Subcutaneous adipose tissue (tissue), 4 donors: Measurements from ENCODE around the gene CD101. TPM values are rescaled to one million over a fixed set of nuclear protein-coding genes. Genes with fewer than 3 reads are reported as not detected.

Source experiments
- total RNA-seq, 4 donors: library from RNA; depleted of rRNA; stranded (reverse); fragments of >200 nt; gene quantifications; one replicate each; pipeline ENCODE4 v1.1.0, GENCODE V29; 2016
- TF ChIP-seq, protein P1 (sequence below): fragments of 450-650 bp; IDR thresholded peaks from one replicate; pipeline ENCODE4 v1.5.1; 2016; ENCODE audit warnings: low read depth, mild to moderate bottlenecking, control low read depth, antibody characterized with exemption, moderate library complexity

Gene CD101
- total RNA-seq, 4 donors from 2014 or later: 0.49 to 0.51 TPM; not detected in 2

DNA sequence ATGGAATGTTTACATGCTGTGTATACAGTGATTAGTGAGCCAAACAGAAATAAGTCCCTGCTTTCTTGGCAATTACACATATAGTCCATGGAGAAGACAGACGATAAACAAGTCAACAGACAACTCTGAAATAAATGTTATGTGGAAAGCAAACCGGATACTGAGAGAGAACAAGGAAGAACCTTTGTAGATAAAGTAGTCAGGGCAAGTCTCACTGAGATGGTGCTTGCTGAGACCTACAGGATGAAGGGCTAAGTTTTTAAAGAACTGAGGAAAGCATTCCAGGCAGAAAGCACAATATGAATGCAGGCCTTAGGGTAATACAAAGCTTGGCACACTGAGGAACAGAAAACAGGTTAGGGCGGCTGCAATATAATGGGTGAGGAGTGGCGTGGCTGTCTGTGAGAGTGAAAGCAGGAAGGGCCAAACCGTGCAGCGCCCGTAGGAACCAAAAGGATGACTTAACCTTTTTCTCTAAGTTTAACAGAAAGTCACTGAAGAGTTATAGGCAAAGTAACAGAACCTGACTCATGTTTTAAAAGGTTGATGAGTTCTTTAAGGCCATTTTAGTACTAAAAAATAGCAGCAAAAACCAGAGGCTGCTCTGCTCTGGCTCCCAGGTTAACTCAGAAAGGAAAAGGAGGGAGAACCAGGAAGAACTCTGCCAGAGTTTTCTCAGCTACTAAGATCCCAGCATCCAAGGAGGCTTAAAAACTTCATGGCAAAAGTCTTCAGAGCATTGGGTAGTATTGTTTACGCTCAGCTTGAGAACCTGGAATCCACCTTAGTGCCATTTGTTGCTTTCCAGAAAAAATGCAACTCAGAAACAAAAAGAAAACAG is 49.9 kb downstream of the CD101 start:
- TF ChIP-seq, protein P1, sequence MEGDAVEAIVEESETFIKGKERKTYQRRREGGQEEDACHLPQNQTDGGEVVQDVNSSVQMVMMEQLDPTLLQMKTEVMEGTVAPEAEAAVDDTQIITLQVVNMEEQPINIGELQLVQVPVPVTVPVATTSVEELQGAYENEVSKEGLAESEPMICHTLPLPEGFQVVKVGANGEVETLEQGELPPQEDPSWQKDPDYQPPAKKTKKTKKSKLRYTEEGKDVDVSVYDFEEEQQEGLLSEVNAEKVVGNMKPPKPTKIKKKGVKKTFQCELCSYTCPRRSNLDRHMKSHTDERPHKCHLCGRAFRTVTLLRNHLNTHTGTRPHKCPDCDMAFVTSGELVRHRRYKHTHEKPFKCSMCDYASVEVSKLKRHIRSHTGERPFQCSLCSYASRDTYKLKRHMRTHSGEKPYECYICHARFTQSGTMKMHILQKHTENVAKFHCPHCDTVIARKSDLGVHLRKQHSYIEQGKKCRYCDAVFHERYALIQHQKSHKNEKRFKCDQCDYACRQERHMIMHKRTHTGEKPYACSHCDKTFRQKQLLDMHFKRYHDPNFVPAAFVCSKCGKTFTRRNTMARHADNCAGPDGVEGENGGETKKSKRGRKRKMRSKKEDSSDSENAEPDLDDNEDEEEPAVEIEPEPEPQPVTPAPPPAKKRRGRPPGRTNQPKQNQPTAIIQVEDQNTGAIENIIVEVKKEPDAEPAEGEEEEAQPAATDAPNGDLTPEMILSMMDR: no peak

DNA sequence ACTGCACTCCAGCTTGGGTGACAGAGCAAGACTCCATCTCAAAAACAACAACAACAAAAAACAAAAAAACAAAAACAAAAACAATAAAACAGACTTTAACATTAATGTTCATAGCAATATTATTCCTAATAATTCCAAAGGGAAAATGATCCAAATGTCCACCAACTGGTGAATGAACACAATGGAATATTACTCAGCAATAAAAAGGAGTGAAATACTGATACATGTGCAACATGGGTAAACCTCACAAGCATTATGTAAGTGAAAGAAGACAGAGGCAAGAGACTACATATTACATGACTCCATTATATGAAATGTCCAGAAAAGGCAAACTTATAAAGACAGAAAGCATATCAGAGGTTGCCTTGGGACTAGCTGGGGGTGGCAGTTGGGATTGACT is 52.5 kb downstream of the CD101 start:
- TF ChIP-seq, protein P1: no peak

DNA sequence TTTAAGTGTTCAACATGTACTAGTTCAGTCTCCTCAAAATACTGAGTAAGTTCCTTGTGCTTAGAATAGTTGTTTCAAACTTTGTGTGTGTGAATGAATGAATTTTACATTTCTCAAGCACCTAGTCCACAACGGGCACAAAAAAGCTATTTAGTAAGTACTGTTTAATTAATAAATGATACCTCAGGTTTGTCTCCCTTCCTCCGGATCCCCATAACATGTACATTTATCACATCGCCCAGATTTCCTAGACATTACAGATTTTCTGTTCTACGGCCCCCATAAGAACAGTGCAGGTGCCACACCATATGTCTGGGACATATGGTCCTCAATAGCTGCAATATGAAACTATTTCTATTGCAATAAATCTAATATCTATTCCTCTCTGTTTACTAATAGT is 57.2 kb downstream of the CD101 start:
- TF ChIP-seq, protein P1: no peak

DNA sequence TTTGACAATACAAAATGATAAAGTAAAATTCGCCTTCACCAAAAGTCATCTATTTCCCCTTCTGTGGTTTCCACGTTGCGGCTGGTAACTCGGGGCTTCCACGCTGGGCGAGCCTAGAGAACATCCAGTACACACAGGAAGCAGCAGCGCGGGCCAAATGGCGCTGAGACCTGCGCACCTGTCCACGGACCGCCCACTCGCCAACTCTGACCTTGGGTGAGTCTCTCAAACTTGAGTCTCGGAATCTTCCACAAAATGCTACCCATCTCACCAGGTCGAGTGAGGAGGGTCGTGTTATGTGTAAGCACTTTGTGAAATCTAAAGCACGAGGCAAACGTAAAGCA is 57.7 kb downstream of the CD101 start:
- TF ChIP-seq, protein P1: no peak

DNA sequence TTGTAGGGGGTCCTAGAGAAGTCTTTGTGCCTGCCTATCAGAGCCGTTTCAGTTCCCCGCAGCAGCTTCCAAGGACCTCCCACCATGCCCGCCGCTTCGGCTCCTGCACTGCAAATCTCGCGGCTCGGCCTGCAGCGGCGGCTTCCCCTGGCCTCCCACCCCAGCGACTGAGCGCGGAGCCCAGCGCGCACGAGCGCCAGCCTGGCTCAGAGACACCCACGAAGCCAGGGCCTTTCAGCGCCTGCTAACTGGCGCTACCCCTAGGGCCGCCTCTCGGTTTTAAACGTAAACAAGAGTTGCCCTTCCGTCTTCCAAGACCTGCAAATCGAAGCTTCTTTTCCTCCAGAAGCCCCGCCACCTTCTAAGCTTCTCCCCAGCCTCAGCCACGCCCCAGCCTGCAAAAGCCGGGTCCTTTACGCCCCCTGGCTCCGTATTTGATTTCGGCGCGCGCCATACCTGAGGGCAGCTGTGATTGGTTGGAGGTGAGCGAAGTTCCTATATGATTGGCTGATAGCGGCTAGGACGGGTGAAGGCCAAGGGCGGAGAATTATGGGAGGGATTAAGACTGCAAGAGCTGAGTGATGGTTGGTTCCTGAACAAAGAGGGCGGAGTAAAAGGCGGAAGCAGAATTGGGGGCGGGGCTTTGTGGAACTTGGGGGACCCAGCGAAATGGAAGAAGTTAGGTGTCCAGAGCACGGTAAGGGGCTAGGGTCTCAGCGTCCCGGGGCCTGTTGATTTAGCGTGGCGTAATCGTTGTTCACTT is 58.3 kb downstream of the CD101 start, which contains the start of gene TTF2:
TTF2 (plus strand) TSS at position 649 of the 763 bp plus-strand sequence; CDS start at position 670, 21 bp downstream.
- TF ChIP-seq, protein P1: no peak

DNA sequence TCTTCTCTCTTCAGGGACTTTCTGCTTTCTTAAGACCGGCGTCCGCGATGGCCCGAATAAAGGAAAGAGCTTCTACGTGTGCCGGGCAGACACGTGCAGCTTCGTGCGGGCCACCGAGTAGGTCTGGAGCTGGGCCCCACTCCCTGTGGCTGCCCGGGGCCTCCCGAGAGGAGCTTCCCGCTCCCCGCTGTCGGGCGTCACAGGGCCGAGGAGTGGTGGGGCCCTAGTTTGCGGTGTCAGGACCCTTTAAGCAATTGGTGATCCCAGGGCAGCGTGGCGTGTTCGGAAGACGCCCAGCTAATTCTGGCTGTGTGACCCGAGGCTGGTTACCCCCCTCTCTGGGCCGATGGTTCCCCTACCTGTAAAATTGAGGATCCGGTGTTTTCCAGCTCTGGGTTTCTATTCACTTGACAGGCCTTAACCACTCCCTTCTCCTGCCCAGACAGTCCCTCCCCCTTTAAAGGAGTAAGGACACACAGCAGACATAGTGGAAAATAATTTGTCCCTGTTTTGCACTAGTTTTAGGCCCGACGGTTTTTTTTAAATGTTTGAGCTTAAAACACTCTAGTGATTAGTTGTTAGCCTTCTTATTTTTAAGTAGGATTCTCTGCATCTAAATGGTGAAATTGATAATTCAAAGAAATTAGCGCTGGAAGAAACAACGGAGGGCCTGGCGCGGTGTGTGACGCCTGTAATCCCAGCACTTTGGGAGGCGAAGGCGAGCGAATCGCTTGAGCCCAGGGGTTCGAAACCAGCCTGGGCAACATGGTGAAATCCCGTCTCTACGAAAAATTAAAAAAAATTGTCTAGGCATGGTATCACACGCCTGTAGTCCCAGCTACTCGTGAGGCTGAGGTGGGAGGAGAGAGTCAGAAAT is 59.1 kb downstream of the CD101 start:
- TF ChIP-seq, protein P1: no peak

DNA sequence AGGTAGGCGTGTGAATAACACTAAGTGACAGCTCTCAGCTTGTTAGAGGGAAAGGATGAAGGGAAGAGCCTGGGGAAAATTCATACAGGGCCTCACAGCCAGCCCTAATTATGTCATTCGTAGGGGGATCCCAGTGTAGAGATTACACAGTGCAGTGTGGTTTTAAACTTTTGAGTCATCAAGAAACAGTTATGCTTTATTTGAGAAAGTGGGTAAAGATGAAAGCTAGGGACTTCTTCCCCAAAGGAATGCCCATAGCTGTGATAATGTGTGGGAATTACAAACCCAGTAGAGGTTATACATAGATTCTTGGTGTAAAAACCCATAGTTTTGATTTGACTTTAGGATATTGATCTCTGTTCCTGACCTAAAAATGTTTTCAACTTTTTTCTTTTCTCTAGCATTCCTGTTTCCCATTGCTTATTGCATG is 60.4 kb downstream of the CD101 start:
- TF ChIP-seq, protein P1: no peak
